GM19438 (cell line): ENCODE results near the gene SHROOM2.
"Not testable (repeated sequence)": the region's sequence is repeated elsewhere in the genome, so short reads cannot be mapped to it uniquely, and the experiment has no call there.

Experiments
- ATAC-seq: cut with Tn5 transposase; IDR thresholded peaks from one replicate; pipeline ENCODE4 v1.9.1; 2021; ENCODE audit warnings: low read depth; ENCODE audit not compliant: unreplicated experiment

Gene SHROOM2

DNA sequence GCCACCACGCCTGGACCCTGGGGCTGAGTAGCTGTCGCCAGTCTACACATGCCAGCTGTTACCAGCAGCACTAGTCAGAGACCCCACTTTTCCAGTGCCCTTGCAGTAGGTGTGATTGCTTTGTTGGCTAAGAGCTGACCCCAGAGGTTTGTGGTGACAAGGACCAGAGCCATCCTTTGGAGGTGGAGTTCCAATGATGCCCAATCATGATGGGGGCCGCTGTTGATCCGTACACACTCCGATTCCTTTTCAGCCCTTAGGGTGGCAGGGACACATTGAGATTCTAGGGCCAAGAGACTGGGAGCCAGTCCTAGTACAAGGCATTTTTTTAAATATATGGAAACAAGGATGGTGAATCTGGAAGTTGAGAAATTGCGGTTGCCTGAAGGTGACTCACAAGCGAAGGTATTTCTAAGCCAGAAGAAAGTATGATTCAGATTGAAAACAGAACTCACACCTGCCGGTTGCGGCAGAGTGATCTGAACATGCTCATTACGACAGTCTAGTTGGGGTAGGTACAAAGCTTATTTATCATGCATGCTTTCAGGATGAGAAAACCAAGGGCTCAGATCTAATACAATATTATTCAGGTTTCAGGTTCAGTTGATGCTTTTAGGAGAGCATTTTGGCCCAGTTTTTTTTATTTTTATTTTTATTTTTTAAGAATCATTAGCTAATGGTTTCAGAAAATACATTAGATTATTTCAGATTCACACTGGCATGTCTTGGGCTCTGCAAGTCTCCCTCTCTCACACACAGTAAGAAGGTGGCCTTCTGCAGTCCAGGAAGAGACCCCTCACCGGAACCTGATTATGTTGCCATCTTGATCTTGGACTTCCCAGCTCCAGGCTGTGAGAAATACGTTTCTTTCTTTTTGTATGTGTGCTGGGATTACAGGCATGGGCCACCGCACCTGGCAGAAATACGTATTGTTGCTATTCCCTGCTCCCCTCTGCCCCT lies 43.4 kb downstream of the SHROOM2 start:
- ATAC-seq, result peak; percentile 84

DNA sequence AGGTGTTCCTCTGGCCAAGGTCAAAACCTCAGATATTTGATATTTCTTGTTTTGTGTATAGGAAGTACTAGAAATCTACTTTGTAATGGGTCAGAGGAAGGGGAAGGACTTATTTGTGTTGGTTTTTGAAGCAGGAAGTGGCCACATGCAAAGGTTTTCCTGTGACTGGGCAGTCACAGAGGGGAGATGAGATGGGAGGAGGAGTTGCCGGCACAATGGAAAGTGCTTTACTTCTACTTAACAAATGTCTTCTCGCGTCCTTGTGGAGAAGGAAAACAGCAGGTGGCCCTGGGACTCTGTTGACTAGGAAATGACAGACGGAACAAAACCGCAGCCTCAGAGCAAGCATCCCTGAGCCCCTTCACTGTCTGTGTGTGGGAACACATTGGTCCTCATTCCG lies 46.6 kb downstream of the SHROOM2 start:
- no peak for ATAC-seq

DNA sequence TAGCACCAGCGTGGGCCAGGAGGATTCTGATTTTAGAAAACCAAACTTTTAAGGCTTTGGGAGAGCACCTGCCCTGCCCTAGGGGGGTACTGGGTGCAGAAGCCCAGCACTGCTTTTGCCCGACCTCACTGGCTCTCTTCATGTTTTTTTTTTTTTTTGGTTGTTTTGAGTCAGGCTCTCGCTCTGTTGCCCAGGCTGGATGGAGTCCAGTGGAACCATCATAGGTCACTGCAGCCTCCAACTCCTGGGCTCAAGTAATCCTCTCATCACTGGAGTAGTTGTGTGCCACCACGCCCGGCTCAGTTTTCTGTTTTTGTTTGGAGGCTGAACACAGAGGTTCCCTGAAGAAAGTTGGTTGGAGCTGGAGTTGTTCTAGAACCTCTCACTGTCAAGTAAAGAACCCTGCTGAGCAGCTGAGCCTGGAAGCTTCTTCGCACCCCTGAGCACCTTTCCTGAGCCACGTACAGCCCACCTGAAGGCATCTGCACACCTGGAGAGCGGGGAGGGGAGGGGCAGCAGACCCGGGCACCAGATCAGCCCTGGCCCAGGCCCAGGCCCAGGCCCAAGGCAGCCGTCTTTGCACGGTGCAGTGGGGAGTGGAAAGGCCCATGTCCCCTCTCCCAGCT lies 49.5 kb downstream of the SHROOM2 start:
- no peak for ATAC-seq

DNA sequence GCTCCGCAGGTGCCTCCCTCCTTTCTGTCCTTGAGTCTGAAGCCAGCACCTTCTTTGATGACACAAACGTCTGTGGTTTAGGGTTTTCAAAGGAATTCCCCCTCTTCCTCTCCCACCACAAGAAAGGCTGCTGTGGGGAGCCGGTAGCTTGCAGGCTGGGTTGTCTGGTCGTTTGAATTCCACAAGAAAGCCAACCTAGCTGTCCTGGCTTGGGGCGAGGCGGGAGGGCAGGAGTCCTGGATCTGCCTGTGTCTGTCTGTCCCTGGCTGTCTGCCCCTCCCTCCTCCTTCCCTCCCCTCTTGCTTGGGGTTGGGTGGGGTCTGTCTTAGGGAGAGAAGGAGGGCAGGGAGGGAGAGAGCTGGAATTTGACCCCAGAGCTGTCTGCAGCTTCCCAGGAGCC lies 56.3 kb downstream of the SHROOM2 start:
- no peak for ATAC-seq

DNA sequence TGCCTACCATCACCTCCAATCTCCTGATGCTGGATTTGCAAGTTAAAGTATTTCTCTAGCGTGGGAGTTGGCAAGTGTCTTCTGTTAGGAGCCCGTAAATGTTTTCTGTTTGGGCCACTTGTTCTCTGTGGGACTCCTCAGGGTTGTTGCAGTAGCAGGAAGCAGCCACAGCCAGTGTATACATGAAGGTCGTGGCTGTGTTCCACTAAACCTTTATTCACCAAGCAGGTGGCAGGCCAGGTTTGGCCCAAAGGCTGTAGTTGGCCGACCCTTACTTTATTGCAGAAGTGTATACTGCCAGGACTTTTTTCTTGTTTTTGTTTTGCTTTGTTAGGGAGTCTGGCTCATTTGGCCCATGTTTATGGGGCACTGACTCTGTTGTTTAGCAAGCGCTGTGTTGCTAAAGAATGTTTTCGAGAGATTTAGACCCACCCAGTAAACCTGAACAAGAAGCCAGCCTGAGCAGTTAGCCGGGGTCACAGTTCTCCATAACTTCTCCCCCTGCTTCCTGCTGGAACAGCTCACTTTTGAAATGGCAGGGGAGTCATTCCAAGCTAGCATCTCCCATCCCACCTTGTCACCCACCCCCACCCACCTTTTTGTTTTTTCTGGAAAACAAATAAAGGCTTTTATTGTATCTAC lies 58.8 kb downstream of the SHROOM2 start:
- no peak for ATAC-seq

DNA sequence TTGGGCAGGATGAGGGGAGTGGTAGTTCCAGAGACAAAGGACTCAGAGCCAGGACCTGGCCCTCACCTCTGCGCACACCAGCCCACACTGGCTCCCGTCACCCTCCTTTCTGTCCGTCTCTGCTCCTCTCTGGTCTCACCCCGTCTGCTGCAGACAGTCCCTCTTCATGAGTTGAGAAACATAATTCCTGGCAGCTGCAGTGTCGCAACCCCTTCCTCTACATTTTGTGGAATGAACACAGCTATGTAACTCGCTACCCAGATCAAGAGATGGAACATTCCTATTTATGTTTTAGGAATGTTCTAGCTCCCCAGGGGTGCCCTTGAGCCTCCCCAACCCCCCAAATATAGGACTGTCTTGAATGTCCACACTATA lies 59.3 kb downstream of the SHROOM2 start:
- ATAC-seq, result no peak

DNA sequence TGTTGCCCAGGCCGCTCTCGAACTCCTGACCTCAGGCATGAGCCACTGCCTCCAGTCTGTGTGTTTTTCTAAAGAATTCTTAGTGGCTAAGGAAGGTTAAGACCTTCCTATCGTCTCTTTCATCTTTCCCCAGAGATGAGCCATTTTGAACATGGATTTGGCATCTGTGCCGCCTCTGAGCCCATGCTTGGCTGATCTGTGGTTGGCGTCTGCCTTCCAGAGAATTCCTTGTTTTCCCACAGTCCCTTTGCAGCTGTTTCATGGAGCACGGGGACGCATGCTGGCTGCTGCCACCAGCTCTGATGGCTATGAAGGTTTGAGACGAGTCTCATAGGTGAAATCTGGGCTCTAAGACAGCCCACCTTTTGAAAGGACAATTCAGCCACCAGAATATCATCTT lies 60.4 kb downstream of the SHROOM2 start:
- no peak for ATAC-seq

DNA sequence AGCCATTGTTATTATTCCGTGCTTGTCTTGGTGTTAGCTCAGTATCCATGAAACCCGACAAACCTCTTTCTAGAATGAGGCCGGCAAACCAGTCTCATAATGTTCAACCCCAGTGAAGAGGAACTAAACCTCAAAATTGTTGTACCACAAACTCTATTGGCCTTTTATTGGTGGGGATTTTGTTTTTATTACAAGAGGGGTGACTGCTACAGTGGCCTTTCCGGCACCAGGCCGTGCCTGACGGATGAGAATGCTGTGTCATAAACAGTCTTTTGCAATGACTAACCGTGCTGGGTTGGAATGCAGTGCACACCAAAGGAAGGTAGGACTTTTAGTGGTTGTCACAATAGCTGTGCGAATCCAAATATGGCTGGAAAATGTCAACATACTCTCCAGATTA lies 60.8 kb downstream of the SHROOM2 start:
- ATAC-seq, result no peak

DNA sequence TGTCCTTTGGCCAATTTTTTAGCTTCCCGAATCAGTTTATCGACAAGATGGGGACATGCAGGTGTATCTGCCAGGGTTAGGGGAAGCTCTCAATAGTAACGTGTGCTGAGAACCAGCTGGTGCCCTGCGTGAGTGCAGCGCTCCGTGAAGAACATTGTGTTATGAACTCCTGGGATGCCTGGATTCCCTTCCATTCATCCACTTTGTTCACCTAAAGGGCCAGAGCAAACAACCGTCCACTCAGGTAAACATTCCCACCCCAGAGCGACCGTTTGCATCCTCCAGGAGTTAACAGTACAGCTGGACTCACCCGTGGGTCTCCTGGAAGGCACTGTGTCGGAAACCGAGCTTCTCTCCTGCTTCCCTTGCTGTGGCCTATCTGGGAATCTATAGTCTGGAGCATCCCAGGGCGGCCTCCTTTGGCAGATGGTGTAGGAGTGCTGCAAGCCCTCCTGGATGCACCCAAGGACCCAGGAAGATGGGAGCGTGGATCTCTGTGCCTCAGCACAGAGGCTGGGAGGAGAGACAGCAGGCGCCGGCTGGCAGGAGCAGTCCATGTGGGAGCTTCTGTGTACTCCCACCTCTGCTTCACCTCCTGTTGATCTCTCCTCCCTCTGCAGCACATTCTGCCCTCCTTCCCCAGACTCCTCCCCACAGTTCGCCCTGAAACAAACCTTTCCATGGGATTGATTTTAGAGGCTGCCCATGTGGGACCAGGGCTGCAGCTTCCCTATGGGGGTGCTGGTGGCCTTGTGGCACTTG lies 62.7 kb downstream of the SHROOM2 start:
- ATAC-seq, result no peak

DNA sequence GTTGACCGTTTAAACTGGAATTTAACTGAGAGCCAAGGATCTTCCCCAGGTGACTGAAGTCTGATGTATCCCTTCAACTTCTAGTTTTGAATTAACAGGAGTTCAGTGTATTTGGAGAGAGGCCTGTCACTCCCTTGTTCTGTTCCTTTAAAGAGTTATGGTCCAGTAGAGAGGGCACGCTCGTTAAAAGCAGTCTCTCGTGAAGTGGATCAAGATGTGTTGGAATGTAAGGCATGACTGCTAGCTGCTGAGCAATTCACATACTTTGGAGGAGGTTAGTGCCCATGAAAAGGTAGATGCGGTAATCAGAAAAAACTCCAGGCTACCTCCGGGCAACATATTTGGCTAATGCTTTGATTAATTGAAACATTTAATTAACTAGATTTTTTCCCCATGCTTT lies 65.7 kb downstream of the SHROOM2 start:
- no peak for ATAC-seq

DNA sequence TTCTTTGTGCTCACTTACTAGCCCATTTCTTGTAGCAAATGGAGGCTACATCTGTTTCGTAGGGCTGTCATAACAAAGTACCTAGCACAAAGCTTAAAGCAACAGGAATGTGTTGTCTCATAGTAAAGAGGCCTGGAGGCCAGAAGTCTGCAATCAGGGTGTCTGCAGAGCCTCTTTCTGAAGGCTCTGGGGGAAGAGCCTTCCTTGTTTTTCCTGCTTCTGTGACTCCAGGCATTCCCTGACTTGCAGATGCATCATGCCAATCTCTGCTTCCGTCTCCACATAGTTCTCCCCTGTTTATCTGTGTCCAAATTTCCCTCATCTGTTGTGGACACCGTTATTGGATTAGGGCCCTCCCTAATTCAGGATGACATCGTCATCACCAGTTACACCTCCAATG lies 67.1 kb downstream of the SHROOM2 start:
- no peak for ATAC-seq

DNA sequence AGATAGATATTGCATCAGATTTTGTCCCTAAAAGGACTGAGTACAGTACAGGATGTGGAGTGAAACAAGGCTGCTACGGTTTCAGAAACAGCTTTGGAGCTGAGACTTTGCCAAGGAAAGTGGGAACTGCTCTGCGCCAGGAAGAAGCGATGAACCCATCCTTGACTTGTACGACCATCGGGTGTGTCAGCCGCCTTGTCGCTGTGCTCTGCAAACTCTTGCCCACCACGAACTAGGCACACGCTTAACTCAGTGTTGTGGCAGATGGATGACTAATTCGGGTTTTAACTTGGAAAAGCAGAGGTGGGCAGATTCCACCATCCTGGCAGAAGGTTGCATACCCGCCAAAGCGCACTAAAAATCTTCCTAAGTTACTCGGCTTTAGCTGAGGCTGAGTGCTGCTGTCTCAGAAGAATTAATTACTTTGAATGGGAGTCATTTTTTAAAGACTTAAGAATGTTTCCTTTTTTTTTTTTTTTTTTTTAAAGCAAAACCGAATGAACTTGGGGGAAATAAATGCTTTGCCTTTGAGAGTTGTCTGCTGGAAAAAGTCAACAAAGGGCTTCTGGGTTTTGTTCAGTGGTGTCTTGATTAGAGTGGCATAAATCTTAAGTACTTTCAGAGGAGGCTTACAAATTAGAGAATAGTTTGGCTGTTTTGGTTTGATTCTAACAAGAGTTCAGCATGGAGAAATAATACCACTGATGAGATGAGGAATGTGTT lies 69.5 kb downstream of the SHROOM2 start:
- ATAC-seq, result no peak

DNA sequence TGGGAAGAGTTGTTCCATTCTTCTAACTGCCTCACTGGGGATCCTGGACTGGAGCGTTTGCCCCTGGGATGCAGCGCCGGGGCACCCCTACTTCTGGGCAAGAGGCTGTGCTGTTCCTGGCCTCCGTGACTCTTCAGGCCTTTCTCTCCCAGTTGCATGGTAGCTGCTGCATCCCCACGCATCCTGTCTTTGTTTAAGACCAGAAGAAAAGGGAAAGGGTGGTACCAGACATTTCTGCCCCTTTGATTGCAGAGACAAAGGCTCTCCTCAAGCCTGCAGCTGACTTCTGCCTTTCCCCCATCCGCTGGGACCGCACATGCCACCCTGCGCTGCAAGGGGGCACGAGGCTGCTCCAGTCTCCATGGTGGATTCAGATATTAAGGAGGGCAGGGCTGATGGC lies 70.4 kb downstream of the SHROOM2 start:
- ATAC-seq, result no peak

DNA sequence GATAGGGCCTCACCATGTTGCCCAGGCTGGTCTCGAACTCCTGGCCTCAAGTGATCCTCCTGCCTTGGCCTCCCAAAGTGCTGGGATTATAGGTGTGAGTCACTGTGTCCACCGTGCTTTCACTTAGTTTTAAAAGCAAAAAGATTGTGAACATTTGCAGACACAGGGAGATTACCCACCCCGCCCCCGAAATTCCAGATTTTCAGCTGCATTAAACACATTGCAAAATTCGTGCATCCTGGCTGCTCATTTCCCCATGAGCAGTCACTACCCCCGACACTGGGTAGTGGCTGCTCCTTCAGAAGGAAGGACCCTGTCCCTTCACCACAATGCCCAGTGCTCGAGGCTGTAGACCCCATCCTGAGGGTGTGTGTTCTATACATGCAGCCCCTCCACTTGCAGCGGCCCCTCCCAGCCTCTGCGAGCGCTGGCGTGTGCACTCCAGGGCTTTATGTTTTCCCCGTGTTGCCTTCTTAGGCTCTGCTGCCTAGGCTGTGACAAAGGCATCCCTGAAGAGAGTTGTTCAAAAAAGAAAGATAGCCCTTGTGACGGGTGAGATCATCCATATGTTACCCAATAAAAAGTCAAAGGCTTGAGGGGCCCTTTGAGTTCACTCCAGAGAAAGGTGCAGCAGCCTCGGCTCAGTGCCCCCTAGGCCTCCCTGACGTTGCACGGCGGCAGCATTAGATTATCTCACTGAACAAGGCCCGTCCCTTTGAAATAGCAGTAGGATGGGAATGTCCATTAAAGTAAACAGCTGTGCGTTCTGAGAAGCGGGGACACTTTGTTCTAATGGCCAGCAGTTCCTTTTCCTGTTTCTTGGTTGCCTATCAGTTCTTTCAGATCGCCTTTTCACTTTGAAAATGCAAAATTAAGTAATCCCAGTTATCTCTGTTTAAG lies 71.6 kb downstream of the SHROOM2 start:
- no peak for ATAC-seq

DNA sequence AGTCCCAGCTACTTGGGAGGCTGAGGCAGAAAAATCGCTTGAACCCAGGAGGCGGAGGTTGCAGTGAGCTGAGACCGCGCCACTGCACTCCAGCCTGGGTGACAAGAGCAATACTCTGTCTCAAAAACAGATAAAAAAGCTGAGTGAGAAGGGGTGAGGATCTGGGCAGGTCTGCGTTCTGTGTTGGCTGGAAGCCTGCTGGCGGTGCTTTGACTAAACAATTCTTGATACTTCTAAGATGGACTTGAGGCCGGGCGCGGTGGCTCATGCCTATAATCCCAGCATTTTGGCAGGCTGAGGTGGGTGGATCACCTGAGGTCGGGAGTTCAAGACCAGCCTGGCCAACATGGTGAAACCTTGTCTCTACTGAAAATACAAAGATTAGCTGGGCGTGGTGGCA lies 72.5 kb downstream of the SHROOM2 start:
- ATAC-seq, result not testable (repeated sequence)

DNA sequence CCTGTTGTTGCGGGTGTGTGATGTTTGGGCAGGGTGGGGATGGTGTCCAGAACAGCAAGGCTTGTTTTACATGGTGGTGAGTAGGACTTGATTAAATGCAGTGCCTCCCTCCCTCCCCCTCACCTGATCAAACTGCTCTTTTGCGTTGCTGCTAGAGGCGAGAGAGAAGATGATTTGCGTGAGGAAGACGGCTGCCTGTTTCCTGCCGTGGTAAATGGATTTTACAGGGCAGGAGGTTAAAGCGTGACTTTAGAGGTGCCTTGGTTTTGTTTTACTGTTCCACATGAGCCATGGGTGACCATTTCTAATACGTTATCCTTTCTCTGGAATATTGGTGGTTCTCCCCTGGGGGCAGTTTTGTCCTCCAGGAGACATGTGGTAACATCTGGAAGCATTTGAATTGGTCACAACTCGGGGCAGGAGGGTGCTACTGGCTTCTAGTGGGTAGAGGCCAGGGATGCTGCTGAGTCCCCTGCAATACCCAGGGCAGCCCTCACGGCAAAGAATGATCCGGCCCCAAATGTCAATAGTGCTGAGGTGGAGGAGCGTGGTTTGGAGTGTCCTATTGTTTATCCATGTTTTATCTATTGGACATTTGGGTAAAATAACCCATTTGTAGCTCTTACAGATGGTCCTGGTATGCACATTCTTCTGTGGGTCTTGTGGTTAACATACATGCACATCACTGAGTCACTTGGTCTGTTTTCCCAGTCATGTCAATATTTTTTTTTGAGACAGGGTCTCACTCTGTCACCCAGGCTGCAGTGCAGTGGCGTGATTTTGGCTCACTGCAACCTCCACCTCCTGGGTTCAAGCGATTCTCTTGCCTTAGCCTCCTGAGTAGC lies 73.7 kb downstream of the SHROOM2 start:
- no peak for ATAC-seq

DNA sequence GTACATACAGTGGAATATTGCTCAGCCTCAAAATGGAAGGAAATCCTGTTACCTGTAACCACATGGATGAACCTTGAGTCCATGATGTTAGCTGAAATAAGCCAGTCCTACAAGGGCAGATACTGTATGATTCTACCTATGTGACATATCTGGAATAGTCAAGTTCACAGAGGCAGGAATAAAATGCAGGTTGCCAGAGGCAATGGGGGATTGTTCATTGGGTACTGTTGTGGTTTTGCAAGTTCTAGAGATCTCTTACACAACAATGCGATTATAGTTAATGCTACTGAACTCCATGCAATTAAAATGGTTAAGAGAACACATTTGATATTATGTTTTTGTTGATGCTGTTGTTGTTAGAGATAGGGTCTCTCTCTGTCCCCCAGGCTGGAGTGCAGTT lies 74.6 kb downstream of the SHROOM2 start:
- ATAC-seq, result no peak

DNA sequence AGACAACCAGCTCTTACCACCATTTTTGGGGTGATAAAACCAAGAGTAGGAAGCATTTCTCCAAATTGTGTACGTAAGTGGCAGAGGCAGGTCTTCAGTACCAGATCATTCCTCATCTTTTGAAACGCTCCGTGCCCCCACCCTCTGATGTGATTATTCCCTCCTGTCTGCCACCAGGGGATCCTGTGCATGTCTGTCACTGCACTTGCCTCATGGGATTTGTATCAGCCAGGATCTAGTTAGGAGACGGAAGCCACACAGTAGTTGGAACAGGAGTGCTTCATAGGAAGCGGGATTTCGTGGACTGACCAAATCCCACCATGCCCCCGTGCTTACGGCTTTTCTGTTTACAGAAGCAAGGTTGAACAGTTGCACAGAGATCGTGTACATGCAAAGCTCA lies 75.5 kb downstream of the SHROOM2 start:
- no peak for ATAC-seq
